ENCODE measurements around the gene EVC.
A peak's percentile ranks its signal among the peaks of the same experiment; 100 is the strongest.
"Not testable (repeated sequence)": the region's sequence is repeated elsewhere in the genome, so short reads cannot be mapped to it uniquely, and the experiment has no call there.

Gene EVC

DNA sequence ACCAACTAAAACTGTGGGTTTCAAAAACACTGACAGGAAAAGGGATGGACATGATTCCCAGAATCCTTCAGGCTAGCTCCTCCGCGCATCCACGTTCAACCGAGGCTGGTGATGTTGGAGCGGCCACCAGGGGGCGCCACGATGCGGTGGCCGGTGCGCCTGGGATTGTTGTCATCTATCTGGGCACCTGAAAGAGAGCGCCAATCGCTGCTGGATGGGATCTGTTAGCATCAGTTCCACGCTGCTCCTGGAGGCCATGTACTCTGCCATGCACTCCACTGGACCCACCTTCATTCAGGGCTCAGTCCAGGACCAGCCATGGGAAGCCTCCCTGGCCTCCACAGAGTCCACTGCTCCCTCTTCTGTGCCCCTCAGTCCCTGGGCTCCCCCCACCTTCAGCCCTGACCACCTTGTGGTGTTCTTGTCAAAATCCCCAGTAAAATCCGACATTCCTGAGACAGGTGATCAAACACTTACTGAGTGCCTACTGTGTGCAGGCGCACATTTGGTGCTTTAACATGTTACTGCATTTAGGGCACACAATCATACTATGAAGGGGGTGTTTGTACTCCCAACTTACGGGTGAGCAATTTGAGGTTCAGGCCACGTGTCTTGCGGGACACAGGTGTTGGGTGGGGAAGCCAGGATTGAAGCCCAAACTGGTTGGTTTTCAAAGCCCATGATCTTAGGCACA, 110.8 kb downstream of the EVC start:
- peak in 1 of 2 experiments; percentile 23 for DNase-seq

DNA sequence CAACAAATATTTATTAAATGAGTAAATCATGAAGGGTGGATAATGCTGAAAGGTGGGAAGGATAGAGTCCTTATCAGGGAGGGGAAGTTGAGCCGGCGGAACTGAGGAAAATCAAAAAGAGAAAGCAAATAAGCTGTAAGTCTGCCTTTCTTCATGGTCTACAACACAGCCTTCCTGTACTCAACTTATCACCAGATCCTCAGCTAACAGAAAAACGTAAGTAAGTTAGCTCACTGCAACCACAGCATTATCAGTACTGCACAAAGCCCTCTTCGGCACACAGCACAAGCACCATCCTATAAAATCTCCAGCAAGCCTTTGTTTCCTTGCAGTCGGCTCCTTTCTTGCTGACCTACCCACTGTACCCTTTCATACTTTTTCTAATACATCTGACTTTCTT, 111.6 kb downstream of the EVC start:
- DNase-seq, result no peak

DNA sequence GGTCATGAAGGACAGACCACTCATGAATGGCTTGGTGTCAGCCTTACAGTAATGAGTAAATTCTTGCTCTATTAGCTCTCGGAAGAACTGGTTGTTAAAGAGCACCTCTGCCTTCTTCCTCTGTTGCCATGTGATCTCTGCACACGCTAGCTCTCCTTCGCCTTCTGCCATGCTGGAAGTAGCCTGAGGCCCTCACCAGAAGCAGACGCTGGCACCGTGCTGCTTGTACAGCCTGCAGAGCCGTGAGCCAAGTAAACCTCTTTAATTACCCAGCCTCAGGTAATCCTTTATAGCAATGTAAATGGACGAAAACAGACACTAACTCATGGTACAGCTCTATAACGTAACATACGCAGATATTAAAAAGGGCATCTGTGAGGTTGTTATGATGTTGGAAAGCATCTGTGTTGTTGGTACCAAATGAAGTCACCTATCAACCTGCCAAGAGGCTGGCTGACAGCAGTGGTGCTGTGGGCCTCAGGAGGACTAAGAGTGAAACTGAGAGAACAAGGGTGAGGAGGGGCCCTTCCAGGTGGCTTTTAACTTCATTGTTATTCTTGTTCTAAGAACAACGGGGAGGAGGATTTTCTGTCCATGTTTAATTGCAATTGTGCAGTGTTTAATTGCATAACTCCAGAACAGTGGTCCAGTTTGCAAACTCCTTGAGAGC, 112.7 kb downstream of the EVC start:
- no peak for DNase-seq

DNA sequence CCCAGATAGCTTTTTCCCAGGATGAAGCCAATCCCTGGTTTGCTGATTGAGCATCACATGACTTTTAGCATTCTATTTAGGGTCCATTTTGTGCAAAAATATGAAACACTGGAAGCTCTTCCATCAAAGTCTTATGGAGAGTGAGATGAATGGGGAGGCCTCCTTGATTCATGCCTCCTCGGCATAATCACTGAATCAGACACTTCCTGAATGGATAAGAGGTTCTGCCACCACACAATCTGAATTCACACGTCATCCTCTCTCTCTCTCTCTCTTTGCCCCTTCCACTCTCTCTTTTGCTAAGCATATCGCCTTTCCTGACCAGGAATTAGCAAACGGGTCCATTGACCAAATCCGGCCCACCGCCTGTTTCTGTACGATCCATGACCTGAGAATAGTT, 113.2 kb downstream of the EVC start:
- DNase-seq, result no peak

DNA sequence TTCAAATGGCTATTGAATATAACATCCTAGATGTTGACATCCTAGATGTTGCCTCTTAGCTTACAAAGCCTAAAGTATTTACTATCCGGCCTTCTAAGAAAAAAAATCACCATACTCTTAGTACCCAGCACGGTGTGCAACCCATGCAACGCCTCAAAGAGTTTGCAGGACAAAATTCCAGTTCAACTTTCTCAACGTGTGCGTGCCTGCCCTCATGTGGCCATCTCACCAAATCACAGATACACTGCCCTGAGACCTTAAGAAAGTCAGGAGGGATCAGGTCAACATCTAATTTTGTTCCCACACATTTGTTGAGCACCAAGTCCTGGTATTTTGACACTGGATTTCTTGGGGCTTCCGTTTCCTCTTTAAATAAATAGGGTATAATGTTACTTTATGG, 113.6 kb downstream of the EVC start:
- DNase-seq, result peak; percentile 30 to 55

DNA sequence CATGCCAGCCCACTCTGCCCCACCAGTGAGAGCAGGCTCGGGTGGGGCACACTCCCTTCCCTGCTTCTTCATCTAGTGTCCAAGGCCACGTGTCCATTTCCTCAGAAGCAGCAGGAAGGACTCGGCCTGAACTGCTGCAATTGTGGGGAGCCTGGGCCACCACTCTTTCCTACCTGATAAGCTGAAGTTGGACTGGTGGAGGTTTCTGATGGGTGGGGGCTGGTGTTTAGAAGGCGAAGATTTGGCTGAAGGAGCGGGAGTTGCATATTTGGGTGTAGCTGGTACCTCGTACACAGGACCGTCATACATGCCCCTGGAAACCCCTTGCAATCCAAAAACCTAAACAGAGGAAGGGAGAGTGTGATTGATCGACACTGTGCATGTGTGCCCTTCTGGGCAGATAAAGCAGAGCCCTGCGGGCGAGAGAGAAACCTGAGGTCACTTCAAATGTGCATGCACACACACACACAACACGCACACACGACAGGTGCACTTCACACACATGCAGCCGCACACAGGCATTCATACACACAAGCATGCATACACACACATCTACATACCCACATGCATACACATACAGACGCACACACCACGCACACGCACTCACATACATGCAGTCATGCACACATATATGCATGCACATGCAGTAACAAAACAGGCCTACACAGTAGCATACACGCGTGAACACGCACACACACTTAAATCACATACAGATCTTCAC, 114.5 kb downstream of the EVC start:
- no peak for DNase-seq

DNA sequence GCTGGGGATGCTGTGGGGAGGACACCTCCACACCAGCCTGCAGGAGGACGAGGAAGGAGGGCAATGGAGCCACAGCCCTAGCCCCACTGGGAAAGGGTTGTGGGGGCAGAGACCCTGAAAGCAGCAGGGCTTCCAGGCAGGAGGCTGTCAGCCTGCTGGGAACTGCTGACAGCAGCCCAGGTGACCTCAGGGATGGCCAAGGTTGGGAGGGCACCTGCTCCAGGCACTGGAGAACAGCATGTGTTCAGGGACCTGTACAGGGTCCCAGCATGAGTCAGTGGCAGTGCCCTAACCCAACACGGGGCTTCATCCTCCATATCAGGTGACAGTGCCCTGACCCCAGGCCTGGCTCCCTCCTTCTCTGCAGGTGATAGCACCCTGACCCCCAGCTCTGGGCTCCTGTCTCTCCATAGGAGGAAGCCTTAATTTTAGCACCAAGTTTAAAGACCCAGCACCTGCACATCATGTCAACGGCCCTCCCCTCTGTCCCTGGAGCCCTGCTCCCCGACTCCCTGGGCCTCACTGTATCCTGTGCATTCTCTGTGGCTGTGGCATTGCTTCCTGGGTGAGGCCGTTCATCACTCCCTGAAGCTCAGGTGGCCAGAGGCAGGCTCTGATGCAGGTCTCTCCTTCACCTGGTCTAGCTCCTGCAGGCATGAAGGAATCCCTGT, 115.6 kb downstream of the EVC start:
- no peak for DNase-seq

DNA sequence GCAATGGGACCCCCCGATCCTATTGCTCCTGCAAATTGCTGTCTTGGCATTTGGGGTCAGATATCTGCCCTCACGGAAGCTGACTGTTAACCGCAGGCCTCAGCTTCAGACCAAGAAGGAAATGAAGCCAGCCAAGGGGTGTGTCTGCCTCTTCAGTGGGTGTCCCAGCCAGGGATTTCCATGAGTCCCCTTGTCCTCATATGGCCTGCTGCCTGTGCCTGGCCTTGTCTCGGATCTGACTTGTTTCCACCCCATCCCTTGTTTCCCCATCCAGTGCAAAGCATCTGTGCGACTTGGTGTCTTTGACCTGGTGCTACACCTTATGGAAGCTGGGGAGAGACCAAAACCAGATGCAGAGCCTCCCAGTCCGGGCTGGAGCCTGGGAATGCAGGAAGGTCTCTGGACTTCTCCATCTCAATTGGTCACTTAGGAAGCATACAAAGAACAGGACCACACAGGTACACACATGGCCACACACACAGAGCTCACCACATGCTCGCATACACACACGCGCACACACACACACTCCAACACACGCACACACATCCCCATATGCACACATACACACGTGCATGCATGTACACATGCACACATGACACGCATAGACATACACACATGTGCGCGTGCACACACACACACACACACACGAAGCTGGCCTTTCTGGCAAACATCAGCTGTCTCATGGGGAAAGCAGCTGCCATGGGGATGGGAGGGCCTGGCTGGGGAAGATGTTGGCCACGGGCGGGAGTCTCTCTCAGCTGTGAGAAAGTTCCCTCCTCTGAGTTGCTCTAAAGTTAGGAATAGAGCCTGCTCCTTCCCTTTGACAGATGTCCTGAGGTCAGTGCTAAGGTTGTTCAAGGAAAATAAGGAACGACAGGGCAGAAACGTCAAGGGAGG, 116.4 kb downstream of the EVC start:
- no peak for DNase-seq

DNA sequence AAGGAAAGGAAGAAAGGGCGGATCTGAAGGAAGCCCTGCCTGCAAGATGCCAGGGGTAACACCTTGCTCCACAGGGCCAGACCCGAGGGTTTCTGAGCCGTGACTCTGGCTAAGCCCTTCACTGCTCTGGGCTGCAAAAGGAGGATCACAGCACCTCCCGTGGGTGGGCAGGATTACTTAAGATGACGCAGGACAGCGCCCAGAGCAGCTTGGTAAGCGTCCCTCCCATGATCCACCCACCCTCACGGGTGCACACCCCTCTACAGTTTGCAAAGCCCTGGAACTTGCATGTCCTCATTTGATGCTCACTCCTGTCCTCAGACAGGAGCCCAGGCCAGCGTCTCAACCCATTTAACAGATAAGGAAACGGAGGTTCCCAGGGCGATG, 117.0 kb downstream of the EVC start:
- no peak for DNase-seq

DNA sequence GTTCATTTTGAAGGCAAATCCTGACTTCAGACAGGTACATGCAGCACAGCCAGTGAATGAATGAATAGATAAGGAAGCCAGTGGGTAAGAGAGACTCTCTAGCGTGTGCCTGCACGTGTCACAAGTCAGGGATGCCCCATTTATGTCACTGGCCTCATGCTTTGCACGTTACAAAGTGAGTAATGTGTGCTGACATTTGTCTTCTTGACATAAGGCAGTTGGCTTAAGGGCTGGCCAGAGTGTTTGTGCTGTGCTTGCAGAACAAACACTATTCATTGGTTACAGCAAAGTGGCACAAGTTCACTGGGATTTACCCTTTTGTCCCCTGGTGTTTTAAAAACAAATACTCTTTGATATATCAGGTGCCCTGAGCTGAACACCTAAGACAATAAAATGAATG, 125.9 kb downstream of the EVC start:
- DNase-seq, result no peak

DNA sequence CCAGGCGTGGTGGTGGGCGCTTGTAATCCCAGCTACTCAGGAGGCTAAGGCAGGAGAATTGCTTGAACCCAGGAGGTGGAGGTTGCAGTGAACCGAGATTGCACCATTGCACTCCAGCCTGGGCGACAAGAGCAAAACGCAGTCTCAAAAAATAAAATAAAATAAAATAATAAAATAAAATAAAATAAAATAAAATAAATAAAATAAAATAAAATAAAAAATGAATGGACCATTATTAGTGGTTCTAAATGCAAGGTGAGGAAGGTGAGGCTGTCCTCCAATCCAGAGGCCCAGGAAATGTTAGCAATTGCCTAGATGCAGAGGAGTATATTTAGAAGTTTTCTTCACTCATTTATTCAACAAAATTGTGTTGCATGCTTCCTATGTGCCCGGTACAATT, 126.5 kb downstream of the EVC start:
- not testable (repeated sequence) for DNase-seq

DNA sequence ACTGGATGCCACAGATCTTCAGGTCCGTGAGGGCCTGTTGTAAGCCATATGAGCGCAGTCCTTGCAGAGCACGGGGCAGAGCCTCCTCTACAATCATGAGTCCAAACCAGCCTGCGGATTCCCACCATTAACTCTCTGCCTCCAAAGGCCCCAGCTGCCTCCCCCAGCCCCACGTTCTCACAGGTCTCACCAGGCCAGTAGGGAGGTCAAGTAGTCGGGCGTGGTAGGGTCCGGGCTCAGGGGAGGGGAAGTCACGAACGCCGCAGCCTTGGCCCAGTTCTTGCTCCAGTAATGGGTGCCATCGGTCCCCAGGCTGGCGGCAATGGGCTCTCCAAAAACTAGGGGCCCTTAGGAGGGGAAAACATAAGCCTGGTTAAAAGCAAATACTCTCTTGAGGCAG, 128.3 kb downstream of the EVC start:
- DNase-seq, result no peak

DNA sequence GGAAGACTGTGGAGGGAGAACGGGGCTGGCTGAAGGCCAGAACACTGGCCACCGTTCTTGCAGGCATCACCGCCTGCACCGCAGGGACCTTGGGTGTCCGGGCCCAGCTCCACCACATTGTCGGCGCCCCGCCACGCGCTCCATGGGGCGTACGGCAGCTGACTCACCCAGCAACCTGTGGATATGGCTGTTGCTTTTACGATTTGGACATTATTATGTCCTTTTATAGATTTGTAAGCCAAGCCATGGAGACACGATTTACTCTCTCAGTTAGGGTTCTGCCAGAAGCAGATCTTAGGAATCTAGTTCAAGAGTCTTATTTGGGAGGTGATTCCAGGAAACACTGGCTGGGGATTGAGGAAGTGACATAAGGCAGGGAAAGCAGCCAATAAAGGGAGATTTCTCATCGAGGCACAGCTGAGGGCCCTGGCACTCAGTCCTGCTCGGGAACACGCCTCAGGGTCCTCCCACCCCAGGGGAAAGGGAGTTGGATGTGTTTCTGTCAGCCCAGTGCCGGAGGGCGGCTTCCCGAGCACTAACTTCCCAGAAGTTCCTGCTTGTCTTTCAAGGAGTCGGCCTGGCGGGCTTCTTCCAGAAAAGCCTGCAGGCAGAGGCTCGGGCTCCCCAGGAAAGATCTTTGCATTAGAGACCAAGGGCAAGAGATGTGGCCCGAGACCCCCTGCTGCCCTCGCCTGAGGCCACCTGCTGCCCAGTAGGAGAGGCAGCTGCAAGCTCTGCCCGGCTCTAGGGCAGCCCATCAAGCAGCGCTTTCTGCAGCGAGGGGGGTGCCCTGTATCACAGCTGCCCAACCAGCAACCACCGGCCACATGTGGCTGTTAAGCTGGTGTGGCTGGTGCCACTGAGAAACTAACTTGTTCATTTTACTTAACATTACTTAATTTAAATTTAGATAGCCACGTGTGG, 129.0 kb downstream of the EVC start:
- DNase-seq, result no peak

DNA sequence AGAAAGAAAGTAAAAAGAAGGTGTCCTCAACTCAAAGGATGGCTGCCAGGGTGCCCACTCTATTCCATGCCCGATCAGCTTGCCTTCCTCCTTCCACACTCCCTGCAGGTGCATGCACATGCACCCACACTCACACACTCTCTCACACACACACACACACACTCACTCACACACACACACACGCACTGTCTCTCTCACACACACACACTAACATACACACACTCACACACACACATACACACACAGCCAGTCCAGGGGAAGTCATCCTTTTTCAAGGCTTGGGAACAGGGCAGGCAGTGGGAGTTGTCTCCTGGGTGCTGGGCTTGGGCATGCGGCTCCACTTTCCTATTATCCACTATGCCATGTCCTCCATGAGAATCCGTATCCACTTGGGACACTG, 131.5 kb downstream of the EVC start:
- DNase-seq, result no peak

DNA sequence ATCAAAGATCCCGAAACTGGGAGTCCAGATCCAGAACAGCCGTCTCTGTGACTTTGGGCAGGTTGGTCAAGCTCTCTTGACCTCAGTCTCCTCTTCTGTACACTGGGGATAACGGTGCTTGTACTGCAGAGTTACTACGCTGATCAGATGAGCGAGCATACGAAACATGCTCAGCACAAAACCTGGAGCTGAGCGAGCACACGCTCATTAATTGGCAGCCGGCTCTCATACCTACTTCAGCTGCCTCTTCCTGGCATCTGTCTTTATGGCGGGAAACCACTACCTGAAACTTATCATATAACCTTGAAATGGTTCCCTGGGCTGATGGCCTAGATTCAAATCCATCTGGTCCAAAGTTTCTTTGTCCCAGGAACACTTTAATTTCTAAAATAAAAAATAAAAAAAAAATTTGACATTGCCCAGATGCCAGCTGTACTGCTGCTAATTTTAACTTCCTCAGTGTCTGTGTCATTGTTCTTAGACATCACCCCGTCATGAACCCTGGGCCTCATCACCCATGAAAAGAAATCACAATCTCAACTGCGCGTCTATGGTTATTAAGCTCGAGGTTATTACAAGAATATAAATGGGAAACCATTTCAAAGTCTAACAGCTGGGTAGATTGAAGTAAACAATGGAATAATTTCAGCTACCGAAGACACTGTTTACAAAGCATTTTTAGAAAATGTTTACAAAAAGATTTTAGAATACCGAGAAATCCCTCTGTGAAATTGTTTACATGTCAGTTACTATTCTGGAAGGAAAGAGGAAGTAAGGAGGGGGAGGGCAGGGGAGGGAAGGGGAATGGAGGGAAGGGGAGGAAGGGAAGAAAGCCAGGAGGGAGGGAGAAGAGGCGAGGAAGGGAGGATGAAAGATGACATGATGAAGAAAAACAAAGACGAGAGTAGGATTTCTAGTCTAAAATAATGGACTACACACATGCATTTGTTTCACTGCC, 132.9 kb downstream of the EVC start:
- DNase-seq, result no peak

DNA sequence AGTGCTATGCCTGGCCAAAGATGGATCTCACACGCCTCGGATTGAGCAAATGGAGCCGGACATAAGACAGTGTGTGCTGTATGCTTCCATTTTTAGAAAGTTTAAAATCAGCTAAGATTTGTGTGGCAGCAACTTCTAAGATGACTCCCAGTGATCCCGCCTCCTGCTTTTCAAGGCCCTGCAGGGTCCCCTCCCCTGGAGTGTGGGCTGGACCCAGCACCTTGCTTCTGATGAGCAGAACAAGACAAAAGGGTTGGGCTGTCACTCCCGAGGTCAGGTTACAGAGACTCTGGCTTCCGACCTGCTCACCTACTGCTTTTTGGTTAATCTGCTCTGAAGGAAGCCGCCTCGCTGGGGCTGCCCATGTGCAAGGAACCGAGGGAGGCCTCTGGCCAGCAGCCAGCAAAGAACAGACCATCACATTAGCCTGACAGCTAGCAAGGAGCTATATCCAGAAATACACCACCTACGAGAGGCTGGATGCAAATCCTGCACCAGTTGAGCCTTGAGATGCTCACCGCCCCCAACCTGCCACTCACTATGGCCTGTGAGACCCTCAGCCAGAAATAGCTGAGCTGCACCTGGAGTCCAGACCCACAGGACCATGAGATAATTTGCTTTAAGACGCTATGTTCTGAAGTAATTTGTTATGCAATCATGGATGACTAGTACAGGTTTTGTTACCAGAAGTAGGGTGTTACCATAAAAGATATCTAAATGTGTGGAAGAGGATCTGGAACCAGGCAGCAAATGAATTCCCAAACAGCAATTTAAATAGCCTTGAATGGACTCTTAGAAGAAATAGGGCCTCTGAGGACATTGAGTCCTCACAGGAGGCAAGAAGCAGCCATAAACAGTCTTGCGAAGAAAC, 134.3 kb downstream of the EVC start:
- DNase-seq, result peak in 1 of 2 experiments; percentile 35

DNA sequence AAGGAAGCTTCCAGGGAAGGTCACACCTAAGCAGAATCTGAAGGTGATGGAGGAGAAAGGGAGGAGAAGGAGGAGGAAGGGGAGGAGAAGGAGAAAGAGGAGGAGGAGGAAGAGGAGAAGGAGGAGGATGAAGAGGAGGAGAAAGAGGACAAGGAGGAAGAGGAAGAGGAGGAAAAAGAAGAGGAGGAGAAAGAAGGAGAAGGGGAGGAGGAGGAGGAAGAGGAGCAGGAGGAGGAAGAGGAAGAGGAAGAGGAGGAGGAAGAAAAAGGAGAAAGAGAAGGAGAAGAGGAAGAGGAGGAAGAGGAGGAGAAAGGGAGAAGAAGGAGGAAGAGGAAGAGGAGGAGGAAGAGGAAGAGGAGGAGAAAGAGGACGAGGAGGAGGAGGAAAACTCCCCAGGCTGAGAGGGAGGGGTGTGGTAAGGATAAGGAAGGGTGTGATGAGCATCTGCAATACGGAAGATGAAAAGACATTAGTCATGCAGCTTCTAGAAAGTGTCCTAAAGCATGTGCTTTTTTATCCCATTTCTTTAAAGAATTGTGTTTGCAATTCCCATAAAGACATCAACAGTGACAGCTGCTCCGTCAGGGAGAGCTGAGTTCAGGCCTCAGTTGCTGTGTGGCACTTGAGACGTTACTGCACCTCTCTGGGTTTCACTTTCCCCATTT, 140.8 kb downstream of the EVC start:
- DNase-seq, result no peak

DNA sequence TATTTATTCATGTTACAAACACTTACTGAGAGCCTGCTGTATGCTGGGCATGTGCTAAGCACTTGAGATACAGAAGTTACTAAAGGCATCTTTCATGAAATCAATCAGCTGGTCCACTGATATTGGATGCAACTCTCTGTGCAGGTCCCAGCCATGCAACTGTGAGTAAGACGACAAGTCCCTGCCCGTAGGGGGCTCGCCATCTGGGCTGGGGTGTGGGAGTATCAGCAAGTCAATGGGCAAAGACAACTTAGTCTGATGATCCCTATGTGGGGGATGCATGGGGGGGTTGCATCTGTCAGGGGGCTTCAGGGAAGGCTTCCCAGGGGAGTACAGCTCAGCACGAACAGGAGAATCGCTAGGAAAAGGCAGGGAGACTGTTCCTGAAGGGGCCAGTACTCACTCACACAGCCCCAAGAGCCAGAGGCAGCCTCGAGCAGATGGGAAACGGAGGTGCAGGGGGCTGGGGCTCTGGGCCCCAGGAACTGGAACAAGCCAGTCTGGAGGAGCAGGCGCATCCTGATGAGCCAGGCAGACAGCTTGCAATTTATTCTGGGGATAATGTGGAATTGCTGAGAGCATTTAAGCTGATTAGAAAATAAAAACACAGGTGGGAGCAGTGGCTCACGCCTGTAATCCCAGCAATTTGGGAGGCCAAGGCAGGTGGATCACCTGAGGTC, 141.7 kb downstream of the EVC start:
- peak; percentile 98 for DNase-seq

All from NCI-H524 (cell line).